Liver (tissue), 3 donors: ENCODE results near the gene ZNF185.

ENCODE experiments used
- CTCF ChIP-seq: fragments of 150-350 bp; IDR thresholded peaks from 2 replicates; pipeline ENCODE4 v1.5.1; 2017; ENCODE audit warnings: improper control_type of control experiment, low read depth, low read length; ENCODE audit not compliant: missing input control
- EGR1 ChIP-seq, 2 donors: IDR thresholded peaks; 2 replicates each; pipeline ENCODE4 v1.6.1; 2016 to 2018; ENCODE audit warnings: antibody characterized with exemption in 2 of 2, low read depth in 2 of 2
- FOXA1 ChIP-seq: IDR thresholded peaks from 2 replicates; pipeline ENCODE4 v1.6.1; 2016; ENCODE audit warnings: antibody characterized with exemption
- HNF4A ChIP-seq, 2 donors: conservative IDR thresholded peaks; 2 replicates each; pipeline ENCODE4 v1.6.1; 2016; ENCODE audit warnings: antibody characterized with exemption in 2 of 2, mild to moderate bottlenecking in 2 of 2
- JUND ChIP-seq, 2 donors: IDR thresholded peaks; 2 replicates each; pipeline ENCODE4 v1.6.1; 2016; ENCODE audit warnings: antibody characterized with exemption in 2 of 2
- MAX ChIP-seq: IDR thresholded peaks from 2 replicates; pipeline ENCODE4 v1.6.1; 2016; ENCODE audit warnings: antibody characterized with exemption
- RXRA ChIP-seq, 2 donors: IDR thresholded peaks; 2 replicates each; pipeline ENCODE4 v1.6.1; 2017 to 2018; ENCODE audit warnings: antibody characterized with exemption in 2 of 2, mild to moderate bottlenecking in 1 of 2
- ZBTB33 ChIP-seq: IDR thresholded peaks from 2 replicates; pipeline ENCODE4 v1.6.1; 2016; ENCODE audit warnings: antibody characterized with exemption
- TF ChIP-seq, protein P1 (sequence below): IDR thresholded peaks from 2 replicates; pipeline ENCODE4 v1.6.1; 2016; ENCODE audit warnings: antibody characterized with exemption, mild to moderate bottlenecking
- donor health status: healthy.
- donor health status: healthy.

DNA sequence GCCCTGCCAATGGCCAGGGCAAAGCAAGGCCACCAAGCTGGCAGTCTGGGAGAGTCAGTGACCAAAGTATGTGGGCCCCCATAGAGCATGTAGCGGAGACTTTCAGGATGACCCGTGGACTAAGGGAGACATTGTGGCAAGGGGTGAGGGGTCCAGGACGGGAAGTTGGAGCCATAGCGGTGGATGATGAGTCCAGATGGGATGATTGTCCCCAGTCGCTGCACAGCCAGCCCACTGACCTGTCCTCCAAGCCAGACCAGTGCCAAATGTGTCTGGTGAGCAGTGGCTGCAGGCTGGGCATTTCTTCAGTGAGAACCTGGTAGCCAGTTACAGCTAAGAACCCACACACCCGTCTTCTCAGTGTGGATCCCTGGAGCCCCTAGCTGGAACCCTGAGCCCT, 34.3 kb downstream of the ZNF185 start:
- TF ChIP-seq CTCF, result no peak
- no peak for TF ChIP-seq HNF4A (conservative IDR thresholded peaks at IDR 0.05)
- no peak for TF ChIP-seq FOXA1
- TF ChIP-seq MAX, result no peak
- TF ChIP-seq EGR1 (IDR thresholded peaks at IDR 0.05; ENCODE audit: low read depth in 2 of 2), result no peak
- TF ChIP-seq RXRA (IDR thresholded peaks at IDR 0.05), result no peak
- TF ChIP-seq ZBTB33, result no peak
- TF ChIP-seq JUND (IDR thresholded peaks at IDR 0.05), result no peak
- TF ChIP-seq, protein P1, sequence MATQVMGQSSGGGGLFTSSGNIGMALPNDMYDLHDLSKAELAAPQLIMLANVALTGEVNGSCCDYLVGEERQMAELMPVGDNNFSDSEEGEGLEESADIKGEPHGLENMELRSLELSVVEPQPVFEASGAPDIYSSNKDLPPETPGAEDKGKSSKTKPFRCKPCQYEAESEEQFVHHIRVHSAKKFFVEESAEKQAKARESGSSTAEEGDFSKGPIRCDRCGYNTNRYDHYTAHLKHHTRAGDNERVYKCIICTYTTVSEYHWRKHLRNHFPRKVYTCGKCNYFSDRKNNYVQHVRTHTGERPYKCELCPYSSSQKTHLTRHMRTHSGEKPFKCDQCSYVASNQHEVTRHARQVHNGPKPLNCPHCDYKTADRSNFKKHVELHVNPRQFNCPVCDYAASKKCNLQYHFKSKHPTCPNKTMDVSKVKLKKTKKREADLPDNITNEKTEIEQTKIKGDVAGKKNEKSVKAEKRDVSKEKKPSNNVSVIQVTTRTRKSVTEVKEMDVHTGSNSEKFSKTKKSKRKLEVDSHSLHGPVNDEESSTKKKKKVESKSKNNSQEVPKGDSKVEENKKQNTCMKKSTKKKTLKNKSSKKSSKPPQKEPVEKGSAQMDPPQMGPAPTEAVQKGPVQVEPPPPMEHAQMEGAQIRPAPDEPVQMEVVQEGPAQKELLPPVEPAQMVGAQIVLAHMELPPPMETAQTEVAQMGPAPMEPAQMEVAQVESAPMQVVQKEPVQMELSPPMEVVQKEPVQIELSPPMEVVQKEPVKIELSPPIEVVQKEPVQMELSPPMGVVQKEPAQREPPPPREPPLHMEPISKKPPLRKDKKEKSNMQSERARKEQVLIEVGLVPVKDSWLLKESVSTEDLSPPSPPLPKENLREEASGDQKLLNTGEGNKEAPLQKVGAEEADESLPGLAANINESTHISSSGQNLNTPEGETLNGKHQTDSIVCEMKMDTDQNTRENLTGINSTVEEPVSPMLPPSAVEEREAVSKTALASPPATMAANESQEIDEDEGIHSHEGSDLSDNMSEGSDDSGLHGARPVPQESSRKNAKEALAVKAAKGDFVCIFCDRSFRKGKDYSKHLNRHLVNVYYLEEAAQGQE, result no peak
